CD14-positive monocyte (primary cell): ENCODE measurements around the gene TMEM147. TPM values are rescaled to one million over a fixed set of nuclear protein-coding genes. Genes with fewer than 3 reads are reported as not detected.

Experiments used
- DNase-seq, 3 donors: peaks; one replicate each; pipeline ENCODE4 v3.0.0-alpha.2; 2011 to 2022
- H2AFZ ChIP-seq: 2 replicates; pipeline ENCODE4 v1.6.0; 2012; ENCODE audit warnings: mild to moderate bottlenecking, low read depth, low read length, inconsistent platforms; ENCODE audit not compliant: insufficient read depth, poor library complexity, severe bottlenecking
- H3K27ac ChIP-seq, 2 donors: 1 replicate in 1 of 2; 2 replicates in 1 of 2; pipeline ENCODE4 v1.5.1; 2012 to 2013; ENCODE audit warnings: low read length in 2 of 2, control low read depth in 1 of 2, inconsistent platforms in 1 of 2, low read depth in 1 of 2, mild to moderate bottlenecking in 1 of 2
- H3K27me3 ChIP-seq, 2 donors: one replicate each; pipeline versions ENCODE4 v1.6.0 to v1.6.1; 2011 to 2013; ENCODE audit warnings: low read length in 2 of 2; ENCODE audit not compliant: control insufficient read depth in 2 of 2, insufficient read depth in 2 of 2
- H3K36me3 ChIP-seq, 2 donors: replicated peaks in 1 of 2; 1 replicate in 1 of 2; 2 replicates in 1 of 2; pipeline versions ENCODE4 v1.5.1 to v1.6.1; 2012 to 2013; ENCODE audit warnings: low read length in 2 of 2, control low read depth in 1 of 2, inconsistent platforms in 1 of 2, mild to moderate bottlenecking in 1 of 2; ENCODE audit not compliant: insufficient read depth in 2 of 2, control insufficient read depth in 1 of 2
- H3K4me1 ChIP-seq, 2 donors: 1 replicate in 1 of 2; 2 replicates in 1 of 2; pipeline versions ENCODE4 v1.5.1 to v1.6.1; 2012 to 2013; ENCODE audit warnings: low read length in 2 of 2, control low read depth in 1 of 2, inconsistent platforms in 1 of 2, mild to moderate bottlenecking in 1 of 2, moderate library complexity in 1 of 2; ENCODE audit not compliant: insufficient read depth in 2 of 2, control insufficient read depth in 1 of 2
- H3K4me2 ChIP-seq: replicated peaks from 2 replicates; pipeline ENCODE3; 2012; ENCODE audit warnings: low read length, moderate library complexity, mild to moderate bottlenecking; ENCODE audit not compliant: poor library complexity, severe bottlenecking; ENCODE audit errors: extremely low read depth
- H3K4me3 ChIP-seq, 3 experiments: fragments of 200-600 bp in 1 of 3; sonication (generic) in 1 of 3; replicated peaks in 1 of 3; 1 replicate in 2 of 3; 2 replicates in 1 of 3; pipeline ENCODE4 v1.5.1; 2011 to 2013; ENCODE audit warnings: low read length in 3 of 3, mild to moderate bottlenecking in 3 of 3, control low read depth in 2 of 3, low read depth in 2 of 3, inconsistent platforms in 1 of 3, moderate library complexity in 1 of 3
- H3K79me2 ChIP-seq: 2 replicates; pipeline ENCODE4 v1.6.0; 2012; ENCODE audit warnings: mild to moderate bottlenecking, control low read depth, inconsistent platforms, low read length, moderate library complexity; ENCODE audit not compliant: insufficient read depth
- H3K9ac ChIP-seq: 2 replicates; pipeline ENCODE4 v1.6.0; 2017; ENCODE audit warnings: low read length, mild to moderate bottlenecking; ENCODE audit not compliant: insufficient read depth, poor library complexity, severe bottlenecking
- H3K9me3 ChIP-seq, 2 donors: replicated peaks in 1 of 2; 1 replicate in 1 of 2; 2 replicates in 1 of 2; pipeline versions ENCODE4 v1.5.1 to v1.6.1; 2012 to 2013; ENCODE audit warnings: low read length in 2 of 2, control low read depth in 1 of 2; ENCODE audit not compliant: control insufficient read depth in 1 of 2, insufficient read depth in 1 of 2
- H4K20me1 ChIP-seq: 2 replicates; pipeline ENCODE4 v1.6.0; 2012; ENCODE audit warnings: mild to moderate bottlenecking, low read length, control low read depth, moderate library complexity; ENCODE audit not compliant: insufficient read depth
- H3K27ac Mint-ChIP-seq, 7 donors: one replicate each; pipeline ENCODE4 v1.8.0; 2020; ENCODE audit warnings: mild to moderate bottlenecking in 7 of 7, mixed read lengths in 7 of 7, moderate library complexity in 6 of 7, inconsistent platforms in 2 of 7
- H3K27me3 Mint-ChIP-seq, 3 donors: one replicate each; pipeline ENCODE4 v1.8.0; 2021 to 2022; ENCODE audit warnings: low read depth in 3 of 3, mild to moderate bottlenecking in 3 of 3, mixed read lengths in 3 of 3, moderate library complexity in 3 of 3, inconsistent platforms in 1 of 3
- H3K36me3 Mint-ChIP-seq, 2 donors: one replicate each; pipeline ENCODE4 v1.8.0; 2020; ENCODE audit warnings: mixed read lengths in 2 of 2, inconsistent platforms in 1 of 2, mild to moderate bottlenecking in 1 of 2
- H3K4me1 Mint-ChIP-seq: one replicate; pipeline ENCODE4 v1.8.0; 2020; ENCODE audit warnings: mild to moderate bottlenecking, mixed read lengths
- H3K4me3 Mint-ChIP-seq, 2 donors: one replicate each; pipeline ENCODE4 v1.8.0; 2020; ENCODE audit warnings: mild to moderate bottlenecking in 2 of 2, mixed read lengths in 2 of 2, moderate library complexity in 1 of 2
- H3K9me3 Mint-ChIP-seq, 7 donors: one replicate each; pipeline ENCODE4 v1.8.0; 2020 to 2022; ENCODE audit warnings: mixed read lengths in 7 of 7, mild to moderate bottlenecking in 6 of 7, moderate library complexity in 6 of 7, inconsistent platforms in 2 of 7
- WGBS: methylation state at CpG from one replicate; pipeline ENCODE4 v1.1.5; 2013; ENCODE audit warnings: missing lambda C conversion rate; ENCODE audit not compliant: insufficient coverage; 5-methylcytosine and 5-hydroxymethylcytosine counted together
- intact Hi-C, 2 donors: fragments of 100-400 bp; cut with micrococcal nuclease; formaldehyde crosslinking; loops; one replicate each; pipeline versions ENCODE4 v1.15.0 to v1.15.1; 2023
- polyA plus RNA-seq, 3 donors: library from polyadenylated mRNA; depleted of rRNA in 1 of 3; unstranded in 2 of 3; stranded (reverse) in 1 of 3; fragments of 300-500 nt in 2 of 3; fragments of >200 nt in 1 of 3; fragmentation: Illumina TruSeq in 2 of 3; gene quantifications; 1 replicate in 2 of 3; 2 replicates in 1 of 3; pipeline ENCODE4 v1.2.3, GENCODE V29; 2012 to 2021
- TF ChIP-seq, protein P1 (sequence below): fragments of 200-600 bp; IDR thresholded peaks from one replicate; pipeline ENCODE4 v1.8.0; 2022; ENCODE audit warnings: antibody characterized with exemption, mild to moderate bottlenecking

The TMEM147 gene
- polyA plus RNA-seq, 3 donors, result 75.5 to 165 (median 165) TPM

DNA sequence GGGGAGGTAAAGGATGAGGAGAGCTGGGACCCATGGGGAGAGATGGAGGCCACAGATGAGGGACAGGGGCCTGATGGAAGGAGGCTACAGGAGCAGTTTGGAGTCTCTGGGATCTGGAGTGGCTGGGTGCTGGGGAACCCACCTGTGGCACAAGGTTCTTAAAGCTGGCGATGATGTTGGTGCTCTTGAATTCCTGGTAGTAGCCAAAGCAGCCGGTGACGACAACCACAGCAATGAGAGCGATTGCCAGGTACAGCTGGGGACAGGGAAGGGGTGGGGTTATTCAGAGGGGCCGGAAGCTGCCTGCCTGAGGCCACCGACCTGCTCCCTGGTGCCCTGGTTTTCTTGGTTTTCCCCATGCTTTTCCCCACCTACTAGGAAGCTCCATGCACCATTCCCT is 15.3 kb downstream of the TMEM147 start:
- Histone ChIP-seq H3K4me1 (peaks cover 11 to 14% of the 10 kb centered on the region in 2 donors), H3K36me3 (no peaks in the 10 kb centered on the region), H3K4me2 (no peak overlapping the region), H4K20me1 (no peaks in the 10 kb centered on the region), H3K9me3 (peaks cover 0 to 5% of the 10 kb centered on the region in 2 donors), H3K79me2 (no peaks in the 10 kb centered on the region), H3K4me3 (no peak overlapping the region), H3K27ac (no peak overlapping the region), H2AFZ (no peak overlapping the region), H3K9ac (no peak overlapping the region), H3K27me3 (peaks cover 0 to 23% of the 10 kb centered on the region in 2 donors)
- WGBS, result no CpG with 5 or more reads among the region's 6 CpGs
- Mint-ChIP-seq H3K4me1 (peaks cover 10% of the 10 kb centered on the region), H3K9me3 (peaks cover 0 to 13% (median 2%) of the 10 kb centered on the region in 7 donors), H3K27me3 (peaks cover 36 to 53% (median 37%) of the 10 kb centered on the region in 3 donors), H3K27ac (peak overlapping the region in 1 of 7 donors; percentile 4), H3K4me3 (no peak overlapping the region), H3K36me3 (no peaks in the 10 kb centered on the region)
- TF ChIP-seq, protein P1, sequence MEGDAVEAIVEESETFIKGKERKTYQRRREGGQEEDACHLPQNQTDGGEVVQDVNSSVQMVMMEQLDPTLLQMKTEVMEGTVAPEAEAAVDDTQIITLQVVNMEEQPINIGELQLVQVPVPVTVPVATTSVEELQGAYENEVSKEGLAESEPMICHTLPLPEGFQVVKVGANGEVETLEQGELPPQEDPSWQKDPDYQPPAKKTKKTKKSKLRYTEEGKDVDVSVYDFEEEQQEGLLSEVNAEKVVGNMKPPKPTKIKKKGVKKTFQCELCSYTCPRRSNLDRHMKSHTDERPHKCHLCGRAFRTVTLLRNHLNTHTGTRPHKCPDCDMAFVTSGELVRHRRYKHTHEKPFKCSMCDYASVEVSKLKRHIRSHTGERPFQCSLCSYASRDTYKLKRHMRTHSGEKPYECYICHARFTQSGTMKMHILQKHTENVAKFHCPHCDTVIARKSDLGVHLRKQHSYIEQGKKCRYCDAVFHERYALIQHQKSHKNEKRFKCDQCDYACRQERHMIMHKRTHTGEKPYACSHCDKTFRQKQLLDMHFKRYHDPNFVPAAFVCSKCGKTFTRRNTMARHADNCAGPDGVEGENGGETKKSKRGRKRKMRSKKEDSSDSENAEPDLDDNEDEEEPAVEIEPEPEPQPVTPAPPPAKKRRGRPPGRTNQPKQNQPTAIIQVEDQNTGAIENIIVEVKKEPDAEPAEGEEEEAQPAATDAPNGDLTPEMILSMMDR, result no peak
- intact Hi-C loops, result no loop called here
- no peak for DNase-seq

DNA sequence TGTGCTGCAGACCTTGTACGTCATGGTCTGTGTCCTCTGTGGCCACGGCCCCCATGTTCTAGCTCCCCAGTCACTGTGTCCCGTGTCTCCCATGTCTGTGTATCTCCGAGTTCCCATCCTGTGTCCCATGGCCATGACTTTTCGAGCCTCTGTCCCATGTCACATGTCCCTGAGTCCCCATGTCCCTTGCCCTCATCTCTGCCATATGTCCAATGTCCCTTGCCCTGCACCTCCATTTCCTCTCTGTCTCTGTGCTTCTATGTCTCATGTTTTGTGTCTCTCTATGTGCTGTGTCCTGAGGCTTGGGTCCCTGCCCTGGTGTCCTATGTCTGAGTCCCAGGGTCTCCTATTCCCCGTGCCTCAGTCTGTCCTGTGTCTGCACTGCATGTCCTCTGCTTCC is 16.0 kb downstream of the TMEM147 start:
- WGBS, result 90% methylated on average over 4 of the region's 6 CpGs
- H3K9ac ChIP-seq, result no peak overlapping the region
- no peak overlapping the region for H2AFZ ChIP-seq
- no peak for DNase-seq
- H3K36me3 Mint-ChIP-seq, result no peaks in the 10 kb centered on the region
- H3K36me3 ChIP-seq, result no peaks in the 10 kb centered on the region
- TF ChIP-seq, protein P1, result no peak
- H3K4me1 ChIP-seq, result peaks cover 11 to 14% of the 10 kb centered on the region in 2 donors
- H3K27ac ChIP-seq, result no peak overlapping the region
- H3K27me3 ChIP-seq, result peaks cover 0 to 23% of the 10 kb centered on the region in 2 donors
- H3K4me3 Mint-ChIP-seq, result no peak overlapping the region
- H3K27me3 Mint-ChIP-seq, result peaks cover 34 to 51% (median 35%) of the 10 kb centered on the region in 3 donors
- intact Hi-C loops, result no loop called here
- H3K79me2 ChIP-seq, result no peaks in the 10 kb centered on the region
- no peak overlapping the region for H3K4me2 ChIP-seq
- H4K20me1 ChIP-seq, result no peaks in the 10 kb centered on the region
- H3K4me3 ChIP-seq, result no peak overlapping the region
- peaks cover 0 to 13% (median 2%) of the 10 kb centered on the region in 7 donors for H3K9me3 Mint-ChIP-seq
- H3K27ac Mint-ChIP-seq, result no peak overlapping the region
- H3K4me1 Mint-ChIP-seq, result peaks cover 10% of the 10 kb centered on the region
- peaks cover 0 to 5% of the 10 kb centered on the region in 2 donors for H3K9me3 ChIP-seq
